Bronchial epithelial cell (primary cell): ENCODE measurements around the gene UBE2L5. TPM values are rescaled to one million over a fixed set of nuclear protein-coding genes. Genes with fewer than 3 reads are reported as not detected.
A peak's percentile ranks its signal among the peaks of the same experiment; 100 is the strongest.
"Not testable (repeated sequence)": the region's sequence is repeated elsewhere in the genome, so short reads cannot be mapped to it uniquely, and the experiment has no call there.

Experiments
- DNase-seq: peaks from one replicate; pipeline ENCODE4 v3.0.0-alpha.2; 2010; ENCODE audit warnings: low read depth
- FAIRE-seq: peaks from 2 replicates; lab custom pipeline; 2011; peaks lifted over from hg19 to GRCh38; lab: Jason Lieb, UNC
- H3K27me3 ChIP-seq: 2 replicates; pipeline ENCODE4 v1.5.1; 2011; ENCODE audit warnings: low read length; ENCODE audit not compliant: control insufficient read depth, insufficient read depth
- H3K36me3 ChIP-seq: 2 replicates; pipeline ENCODE4 v1.5.1; 2011; ENCODE audit warnings: low read length; ENCODE audit not compliant: control insufficient read depth, insufficient read depth
- H3K4me3 ChIP-seq: 2 replicates; pipeline ENCODE4 v1.5.1; 2011; ENCODE audit warnings: mild to moderate bottlenecking, low read depth, low read length, control low read depth
- total RNA-seq: library from RNA; depleted of rRNA; stranded (reverse); fragments of >200 nt; gene quantifications from 2 replicates; pipeline ENCODE4 v1.2.1, GENCODE V29; 2014
- TF ChIP-seq, protein P1 (sequence below): IDR thresholded peaks from 2 replicates; pipeline ENCODE4 v1.5.1; 2011; ENCODE audit warnings: mild to moderate bottlenecking, moderate library complexity, low read length, control low read depth, inconsistent platforms; ENCODE audit not compliant: insufficient read depth, severe bottlenecking

UBE2L5 gene
- total RNA-seq, 1 donor from 2014 or later: not detected

DNA sequence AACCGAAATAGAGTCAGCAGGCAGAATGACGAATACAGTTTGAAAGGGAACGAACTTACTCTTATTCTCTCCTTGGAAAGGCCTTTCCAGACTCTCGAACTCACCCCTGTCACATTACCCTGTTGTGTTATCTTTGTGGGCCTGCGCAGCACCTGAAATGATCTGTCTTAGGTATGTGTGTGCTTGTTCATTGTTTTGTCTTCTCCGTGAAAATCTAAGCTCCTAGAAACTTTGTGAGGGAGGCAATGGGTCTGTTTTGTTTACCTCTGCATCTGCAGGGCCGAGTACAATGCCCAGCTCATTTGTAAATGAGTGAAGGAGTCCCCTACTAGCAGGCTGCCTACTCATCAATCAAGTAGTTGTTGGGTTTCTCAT, 23.8 kb downstream of the UBE2L5 start:
- DNase-seq: no peak
- TF ChIP-seq, protein P1, sequence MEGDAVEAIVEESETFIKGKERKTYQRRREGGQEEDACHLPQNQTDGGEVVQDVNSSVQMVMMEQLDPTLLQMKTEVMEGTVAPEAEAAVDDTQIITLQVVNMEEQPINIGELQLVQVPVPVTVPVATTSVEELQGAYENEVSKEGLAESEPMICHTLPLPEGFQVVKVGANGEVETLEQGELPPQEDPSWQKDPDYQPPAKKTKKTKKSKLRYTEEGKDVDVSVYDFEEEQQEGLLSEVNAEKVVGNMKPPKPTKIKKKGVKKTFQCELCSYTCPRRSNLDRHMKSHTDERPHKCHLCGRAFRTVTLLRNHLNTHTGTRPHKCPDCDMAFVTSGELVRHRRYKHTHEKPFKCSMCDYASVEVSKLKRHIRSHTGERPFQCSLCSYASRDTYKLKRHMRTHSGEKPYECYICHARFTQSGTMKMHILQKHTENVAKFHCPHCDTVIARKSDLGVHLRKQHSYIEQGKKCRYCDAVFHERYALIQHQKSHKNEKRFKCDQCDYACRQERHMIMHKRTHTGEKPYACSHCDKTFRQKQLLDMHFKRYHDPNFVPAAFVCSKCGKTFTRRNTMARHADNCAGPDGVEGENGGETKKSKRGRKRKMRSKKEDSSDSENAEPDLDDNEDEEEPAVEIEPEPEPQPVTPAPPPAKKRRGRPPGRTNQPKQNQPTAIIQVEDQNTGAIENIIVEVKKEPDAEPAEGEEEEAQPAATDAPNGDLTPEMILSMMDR: no peak
- H3K36me3 ChIP-seq: no peaks in the 10 kb centered on the region
- no peaks in the 10 kb centered on the region for H3K27me3 ChIP-seq
- no peak for FAIRE-seq
- no peak overlapping the region for H3K4me3 ChIP-seq

DNA sequence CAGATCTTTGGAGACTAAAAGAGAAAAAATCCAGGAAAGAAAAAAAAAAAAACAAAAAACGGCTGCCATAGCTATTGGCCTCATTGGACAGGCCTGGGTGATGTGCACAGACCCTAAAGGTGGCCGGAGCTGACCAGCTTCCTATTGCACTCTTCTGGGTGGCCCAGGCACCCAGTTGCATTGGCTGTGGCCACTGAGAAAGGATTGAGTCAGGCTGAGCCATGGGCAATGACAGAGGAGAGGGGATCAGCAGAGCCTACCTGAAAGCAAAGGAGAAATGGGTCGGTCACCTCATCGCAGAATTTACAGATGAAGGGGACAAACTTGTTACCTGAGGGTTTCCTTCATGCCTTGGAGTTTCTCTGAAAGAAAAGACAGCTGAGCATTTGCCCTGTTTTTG, 26.1 kb downstream of the UBE2L5 start:
- H3K4me3 ChIP-seq: no peak overlapping the region
- no peak for FAIRE-seq
- TF ChIP-seq, protein P1: no peak
- no peaks in the 10 kb centered on the region for H3K36me3 ChIP-seq
- no peaks in the 10 kb centered on the region for H3K27me3 ChIP-seq
- DNase-seq: no peak

DNA sequence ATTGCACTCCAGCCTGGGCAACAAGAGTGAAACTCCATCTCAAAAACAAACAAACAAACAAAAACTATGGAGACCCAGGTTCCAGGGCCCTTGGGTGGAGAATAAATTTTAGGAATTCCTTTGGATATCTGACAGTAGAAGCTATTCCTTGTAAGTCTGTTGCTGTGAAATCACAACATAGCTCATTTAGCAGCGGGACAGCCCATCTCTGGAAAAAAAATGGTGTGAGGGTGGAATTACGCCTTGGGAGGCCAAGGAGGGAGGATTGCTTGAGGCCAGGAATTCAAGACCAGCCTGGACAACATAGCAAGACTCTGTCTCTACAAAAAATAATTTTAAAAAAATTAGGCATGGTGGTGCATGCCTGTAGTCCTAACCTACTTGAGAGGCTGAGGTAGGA, 27.8 kb downstream of the UBE2L5 start:
- DNase-seq (no peak), FAIRE-seq (no peak)
- TF ChIP-seq, protein P1: no peak
- H3K4me3 ChIP-seq: no peak overlapping the region
- no peaks in the 10 kb centered on the region for H3K27me3 ChIP-seq
- H3K36me3 ChIP-seq: no peaks in the 10 kb centered on the region

DNA sequence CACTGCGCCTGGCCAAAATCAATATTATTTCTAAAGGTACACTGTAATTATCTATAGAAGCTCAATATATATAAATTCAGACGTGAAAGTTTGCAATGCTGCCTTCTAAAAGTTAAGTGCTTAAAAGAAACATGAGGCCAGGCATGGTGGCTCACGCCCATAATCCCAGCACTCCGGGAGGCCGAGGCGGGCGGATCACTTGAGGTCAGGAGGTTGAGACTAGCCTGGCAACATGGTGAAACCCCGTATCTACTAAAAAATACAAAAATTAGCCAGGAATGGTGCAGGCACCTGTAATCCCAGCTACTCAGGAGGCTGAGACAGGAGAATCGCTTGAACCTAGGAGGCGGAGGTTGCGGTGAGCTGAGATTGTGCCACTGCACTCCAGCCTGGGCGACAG, 29.2 kb downstream of the UBE2L5 start:
- not testable (repeated sequence) for H3K36me3 ChIP-seq, H3K4me3 ChIP-seq, DNase-seq, FAIRE-seq, H3K27me3 ChIP-seq

DNA sequence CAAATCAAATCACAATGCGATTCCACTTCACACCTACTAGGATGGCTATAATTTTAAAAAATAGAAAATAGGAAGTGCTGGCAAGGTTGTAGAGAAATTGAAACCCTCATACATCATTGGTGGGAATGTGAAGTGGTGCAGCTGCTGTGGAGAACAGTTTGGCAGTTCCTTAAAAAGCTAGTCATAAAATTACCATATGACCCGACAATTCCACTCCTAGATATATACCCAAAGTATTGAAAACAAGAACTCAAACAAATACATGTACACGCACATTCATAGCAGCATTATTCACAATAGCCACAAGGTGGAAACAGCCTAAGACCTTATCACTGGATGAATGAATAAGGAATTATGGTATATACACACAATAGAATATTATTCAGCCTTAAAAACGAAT, 31.4 kb downstream of the UBE2L5 start:
- H3K36me3 ChIP-seq: no peaks in the 10 kb centered on the region
- no peaks in the 10 kb centered on the region for H3K27me3 ChIP-seq
- TF ChIP-seq, protein P1: peak; percentile 10
- FAIRE-seq: no peak
- DNase-seq: peak; percentile 29
- H3K4me3 ChIP-seq: no peak overlapping the region

DNA sequence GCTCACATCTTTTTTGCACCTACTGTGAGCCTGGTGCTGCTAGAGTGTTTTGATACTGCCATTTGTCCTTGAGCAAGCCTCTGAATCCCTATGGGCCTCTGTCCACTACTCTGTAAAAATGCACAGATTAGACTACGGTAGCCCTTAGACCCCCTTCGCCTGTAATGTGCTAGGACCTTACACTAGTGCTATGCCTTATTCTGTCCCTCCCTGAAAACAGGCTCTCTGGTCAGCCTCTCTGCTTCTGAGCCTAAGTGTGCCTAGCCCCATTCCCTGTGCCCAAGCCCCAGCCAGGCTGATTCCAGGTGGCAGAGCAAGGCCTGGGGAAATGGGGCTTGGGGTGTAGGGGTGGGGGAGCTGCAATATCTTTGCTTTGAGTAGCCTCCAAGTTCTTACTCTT, 32.7 kb downstream of the UBE2L5 start:
- FAIRE-seq (no peak), DNase-seq (no peak)

More for the DNA sequence above, 32.7 kb downstream of the UBE2L5 start:
- no peaks in the 10 kb centered on the region for H3K36me3 ChIP-seq
- H3K27me3 ChIP-seq: no peaks in the 10 kb centered on the region
- TF ChIP-seq, protein P1: no peak
- no peak overlapping the region for H3K4me3 ChIP-seq
